IMR-90 (cell line): ENCODE measurements around the gene HSPB7. TPM values are rescaled to one million over a fixed set of nuclear protein-coding genes. Genes with fewer than 3 reads are reported as not detected.
"Not testable (repeated sequence)": the region's sequence is repeated elsewhere in the genome, so short reads cannot be mapped to it uniquely, and the experiment has no call there.

Experiments
- ATAC-seq: fragments of 200-7000 bp; cut with Tn5 transposase; 2 replicates; pipeline ENCODE4 v1.9.1; 2020; ENCODE audit warnings: low read depth, mild to moderate bottlenecking, moderate library complexity
- BruUV-seq: library from RNA; stranded (reverse); fragments of 400-500 nt; replicated peaks from 2 replicates; lab custom pipeline; 2021; lab: Mats Ljungman, UMichigan
- CTCF ChIA-PET: fragments of 300-600 bp; formaldehyde crosslinking; extraction: SDS; loops from one replicate; lab custom pipeline; 2021; ENCODE audit warnings: antibody characterized with exemption; lab: Yijun Ruan, JAX
- POLR2A ChIA-PET: fragments of 300-600 bp; sonication (Branson Sonifier 250); formaldehyde crosslinking; loops from one replicate; lab custom pipeline; 2022; ENCODE audit warnings: antibody characterized with exemption; ENCODE audit not compliant: unreplicated experiment; lab: Charles Lee
- DNase-seq: peaks from one replicate; pipeline ENCODE4 v3.0.0; 2013
- H2AFZ ChIP-seq: replicated peaks from 2 replicates; pipeline ENCODE3; 2013; ENCODE audit warnings: low read length, mild to moderate bottlenecking; ENCODE audit not compliant: poor library complexity
- H2AK5ac ChIP-seq: 2 replicates; pipeline ENCODE4 v1.6.1; 2013; ENCODE audit warnings: low read depth, low read length, inconsistent platforms
- H2AK9ac ChIP-seq: replicated peaks from 2 replicates; pipeline ENCODE3; 2013; ENCODE audit warnings: mild to moderate bottlenecking, low read depth, low read length, moderate library complexity; ENCODE audit not compliant: poor library complexity
- H2BK120ac ChIP-seq: 2 replicates; pipeline ENCODE4 v1.6.1; 2013; ENCODE audit warnings: low read depth, low read length, inconsistent platforms
- H2BK15ac ChIP-seq: 3 replicates; pipeline ENCODE4 v1.6.1; 2013; ENCODE audit warnings: low read depth, low read length, inconsistent platforms
- H2BK20ac ChIP-seq: 2 replicates; pipeline ENCODE4 v1.6.1; 2013; ENCODE audit warnings: low read depth, mild to moderate bottlenecking, inconsistent platforms, low read length, moderate library complexity
- H2BK5ac ChIP-seq: 2 replicates; pipeline ENCODE4 v1.6.1; 2013; ENCODE audit warnings: mild to moderate bottlenecking, low read depth, low read length, inconsistent platforms; ENCODE audit not compliant: poor library complexity, severe bottlenecking
- H3K14ac ChIP-seq: replicated peaks from 2 replicates; pipeline ENCODE4 v1.6.1; 2013; ENCODE audit warnings: low read depth, low read length, inconsistent platforms
- H3K18ac ChIP-seq: 2 replicates; pipeline ENCODE4 v1.6.1; 2013; ENCODE audit warnings: low read depth, low read length, control low read depth
- H3K23ac ChIP-seq: 2 replicates; pipeline ENCODE4 v1.6.1; 2013; ENCODE audit warnings: low read depth, low read length, inconsistent platforms
- H3K27ac ChIP-seq: 2 replicates; pipeline ENCODE4 v1.5.1; 2013; ENCODE audit warnings: mild to moderate bottlenecking, control low read depth, low read length; ENCODE audit not compliant: insufficient read depth
- H3K27me3 ChIP-seq: 2 replicates; pipeline ENCODE4 v1.6.1; 2013; ENCODE audit warnings: low read length; ENCODE audit not compliant: control insufficient read depth, insufficient read depth
- H3K36me3 ChIP-seq: 2 replicates; pipeline ENCODE4 v1.6.1; 2013; ENCODE audit warnings: low read length, mixed read lengths; ENCODE audit not compliant: control insufficient read depth, insufficient read depth
- H3K4ac ChIP-seq: 2 replicates; pipeline ENCODE4 v1.6.1; 2013; ENCODE audit warnings: low read depth, low read length, inconsistent platforms
- H3K4me1 ChIP-seq: 2 replicates; pipeline ENCODE4 v1.6.1; 2013; ENCODE audit warnings: low read length, mixed read lengths; ENCODE audit not compliant: control insufficient read depth, insufficient read depth
- H3K4me2 ChIP-seq: 2 replicates; pipeline ENCODE4 v1.6.1; 2013; ENCODE audit warnings: low read depth, mild to moderate bottlenecking, control low read depth, low read length, moderate library complexity
- H3K4me3 ChIP-seq: 2 replicates; pipeline ENCODE4 v1.5.1; 2013; ENCODE audit warnings: low read depth, mild to moderate bottlenecking, control low read depth, low read length, moderate library complexity; ENCODE audit not compliant: insufficient read depth
- H3K56ac ChIP-seq: 2 replicates; pipeline ENCODE4 v1.6.1; 2013; ENCODE audit warnings: low read length, inconsistent platforms; ENCODE audit not compliant: insufficient read depth; ENCODE audit errors: extremely low read depth
- H3K79me1 ChIP-seq, 2 experiments: 2 replicates each; pipeline ENCODE4 v1.6.1; 2013; ENCODE audit warnings: low read length in 2 of 2, inconsistent platforms in 1 of 2, low read depth in 1 of 2
- H3K9ac ChIP-seq: 2 replicates; pipeline ENCODE4 v1.6.1; 2013; ENCODE audit warnings: low read depth, low read length, control low read depth
- H3K9me1 ChIP-seq: 2 replicates; pipeline ENCODE4 v1.6.1; 2013; ENCODE audit warnings: low read length, inconsistent platforms; ENCODE audit not compliant: insufficient read depth
- H3K9me3 ChIP-seq: 2 replicates; pipeline ENCODE4 v1.6.1; 2013; ENCODE audit warnings: low read length; ENCODE audit not compliant: control insufficient read depth, insufficient read depth
- H4K20me1 ChIP-seq: 2 replicates; pipeline ENCODE4 v1.6.1; 2013; ENCODE audit warnings: low read length, inconsistent platforms; ENCODE audit not compliant: insufficient read depth
- H4K5ac ChIP-seq: 2 replicates; pipeline ENCODE4 v1.6.1; 2013; ENCODE audit warnings: mild to moderate bottlenecking, low read depth, low read length, control low read depth
- H4K8ac ChIP-seq, 2 experiments: 2 replicates each; pipeline ENCODE4 v1.6.1; 2013; ENCODE audit warnings: low read depth in 2 of 2, low read length in 2 of 2, control low read depth in 1 of 2, inconsistent platforms in 1 of 2
- H4K91ac ChIP-seq: 2 replicates; pipeline ENCODE4 v1.6.1; 2013; ENCODE audit warnings: low read depth, low read length, inconsistent platforms; ENCODE audit not compliant: insufficient read depth
- WGBS, 2 experiments: methylation state at CpG; one replicate each; pipeline versions ENCODE4 v1.1.5 to v1.1.7; 2013; ENCODE audit warnings: missing lambda C conversion rate in 2 of 2; ENCODE audit not compliant: insufficient read length in 1 of 2; ENCODE audit errors: extremely low coverage in 2 of 2; 5-methylcytosine and 5-hydroxymethylcytosine counted together
- dilution Hi-C: fragments of 300-500 bp; cut with HindIII; formaldehyde crosslinking; loops from one replicate; pipeline ENCODE4 v1.14.3; 2018; ENCODE audit warnings: low sequenced_read_pairs; ENCODE audit not compliant: unreplicated experiment
- in situ Hi-C: fragments of 300-500 bp; cut with MboI; formaldehyde crosslinking; loops from 3 replicates; pipeline ENCODE4 v1.14.3; 2019; ENCODE audit warnings: low sequenced_read_pairs, inconsistent platforms, mixed read lengths
- intact Hi-C: fragments of 100-400 bp; cut with micrococcal nuclease; formaldehyde crosslinking; loops from 2 replicates; pipeline ENCODE4 v1.10.0; 2022
- polyA plus RNA-seq, 3 experiments: library from polyadenylated mRNA; depleted of rRNA; stranded (reverse); fragments of >200 nt; gene quantifications; 2 replicates each; pipeline ENCODE4 v1.2.3, GENCODE V29; 2012; ENCODE audit warnings: low replicate concordance in 1 of 3
- total RNA-seq: library from RNA; depleted of rRNA; stranded (reverse); fragments of >200 nt; gene quantifications from 2 replicates; pipeline ENCODE4 v1.2.3, GENCODE V29; 2012

Gene HSPB7
- total and polyA plus RNA-seq, 2 of the 4 experiments (the other 2 are of a cell fraction) = 0.54 to 3.0 TPM

- H3K4me3 ChIP-seq, H2BK15ac ChIP-seq, H3K4me1 ChIP-seq, H3K56ac ChIP-seq, DNase-seq, H3K18ac ChIP-seq, dilution Hi-C loops, H3K9ac ChIP-seq, H3K79me1 ChIP-seq, H2BK120ac ChIP-seq, H2AK5ac ChIP-seq, BruUV-seq, ATAC-seq, H3K14ac ChIP-seq, CTCF ChIA-PET, in situ Hi-C loops, H2AK9ac ChIP-seq, H4K91ac ChIP-seq, H3K4ac ChIP-seq, H2BK5ac ChIP-seq, POLR2A ChIA-PET, H3K9me1 ChIP-seq, intact Hi-C loops, H4K20me1 ChIP-seq, H3K36me3 ChIP-seq, H3K23ac ChIP-seq, H4K5ac ChIP-seq, H2BK20ac ChIP-seq, H3K27ac ChIP-seq, H3K9me3 ChIP-seq, H3K4me2 ChIP-seq, H4K8ac ChIP-seq, H2AFZ ChIP-seq: not testable (repeated sequence)
- WGBS, 2 experiments = no CpG with 5 or more reads among the region's 13 CpGs
- H3K27me3 ChIP-seq = peaks cover 14% of the 10 kb centered on the region
Measured at GRCh38 chr1:16029003-16029268, 11.1 kb upstream of the HSPB7 start.
